ENCODE measurements around the gene ANKRD18A.

DNA sequence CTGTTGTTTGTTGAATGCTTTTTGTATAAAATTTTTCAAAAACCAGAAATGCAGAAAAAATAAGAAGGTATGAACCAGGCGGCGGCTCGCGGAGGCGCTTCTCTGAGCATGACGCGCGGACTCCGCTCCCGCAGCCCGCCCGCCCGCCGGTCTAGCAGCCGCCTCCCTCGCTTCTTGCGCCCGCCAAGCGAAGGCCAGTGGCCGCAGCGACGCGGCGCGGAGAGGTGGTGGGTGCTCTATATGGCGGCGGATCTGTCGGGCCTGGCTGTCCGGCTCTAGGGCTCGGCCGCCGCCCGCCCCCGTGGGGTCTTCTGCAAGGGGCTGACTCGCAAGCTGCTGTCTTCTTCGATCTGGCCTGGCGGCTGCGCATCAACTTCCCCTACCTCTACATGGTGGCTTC lies 93.8 kb downstream of the ANKRD18A start:
- TF ChIP-seq, protein P1, sequence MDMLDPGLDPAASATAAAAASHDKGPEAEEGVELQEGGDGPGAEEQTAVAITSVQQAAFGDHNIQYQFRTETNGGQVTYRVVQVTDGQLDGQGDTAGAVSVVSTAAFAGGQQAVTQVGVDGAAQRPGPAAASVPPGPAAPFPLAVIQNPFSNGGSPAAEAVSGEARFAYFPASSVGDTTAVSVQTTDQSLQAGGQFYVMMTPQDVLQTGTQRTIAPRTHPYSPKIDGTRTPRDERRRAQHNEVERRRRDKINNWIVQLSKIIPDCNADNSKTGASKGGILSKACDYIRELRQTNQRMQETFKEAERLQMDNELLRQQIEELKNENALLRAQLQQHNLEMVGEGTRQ (IDR thresholded peaks at IDR 0.05; ENCODE audit: low read length) = no peak
- TF ChIP-seq, protein P2, sequence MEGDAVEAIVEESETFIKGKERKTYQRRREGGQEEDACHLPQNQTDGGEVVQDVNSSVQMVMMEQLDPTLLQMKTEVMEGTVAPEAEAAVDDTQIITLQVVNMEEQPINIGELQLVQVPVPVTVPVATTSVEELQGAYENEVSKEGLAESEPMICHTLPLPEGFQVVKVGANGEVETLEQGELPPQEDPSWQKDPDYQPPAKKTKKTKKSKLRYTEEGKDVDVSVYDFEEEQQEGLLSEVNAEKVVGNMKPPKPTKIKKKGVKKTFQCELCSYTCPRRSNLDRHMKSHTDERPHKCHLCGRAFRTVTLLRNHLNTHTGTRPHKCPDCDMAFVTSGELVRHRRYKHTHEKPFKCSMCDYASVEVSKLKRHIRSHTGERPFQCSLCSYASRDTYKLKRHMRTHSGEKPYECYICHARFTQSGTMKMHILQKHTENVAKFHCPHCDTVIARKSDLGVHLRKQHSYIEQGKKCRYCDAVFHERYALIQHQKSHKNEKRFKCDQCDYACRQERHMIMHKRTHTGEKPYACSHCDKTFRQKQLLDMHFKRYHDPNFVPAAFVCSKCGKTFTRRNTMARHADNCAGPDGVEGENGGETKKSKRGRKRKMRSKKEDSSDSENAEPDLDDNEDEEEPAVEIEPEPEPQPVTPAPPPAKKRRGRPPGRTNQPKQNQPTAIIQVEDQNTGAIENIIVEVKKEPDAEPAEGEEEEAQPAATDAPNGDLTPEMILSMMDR (IDR thresholded peaks at IDR 0.05; ENCODE audit: control extremely low read depth in 1 of 3, insufficient read depth in 1 of 3, low read depth in 1 of 3, low read length in 3 of 3) = no peak

Measured in H1 (cell line).